ENCODE data around the gene RPS15. TPM values are rescaled to one million over a fixed set of nuclear protein-coding genes. Genes with fewer than 3 reads are reported as not detected.
A peak's percentile ranks its signal among the peaks of the same experiment; 100 is the strongest.

Gene RPS15
- total RNA-seq, 1 donor from 2014 or later = 1,085 TPM

DNA sequence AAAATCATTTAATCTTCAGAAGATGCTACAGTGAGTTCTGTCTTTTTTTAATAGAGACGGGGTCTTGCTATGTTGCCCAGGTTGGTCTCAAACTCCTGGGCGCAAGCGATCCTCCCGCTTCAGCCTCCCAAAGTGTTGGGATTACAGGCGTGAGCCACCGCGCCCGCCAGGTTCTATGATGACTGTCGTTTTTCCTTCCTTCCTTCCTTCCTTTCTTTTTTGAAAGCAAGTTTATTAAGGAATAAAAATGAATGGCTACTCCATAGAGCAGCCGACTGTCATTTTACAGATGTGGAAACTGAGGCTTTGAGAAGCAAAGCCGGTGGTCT is 36.3 kb upstream of the RPS15 start:
- no peak for DNase-seq (ENCODE audit: low spot score)

DNA sequence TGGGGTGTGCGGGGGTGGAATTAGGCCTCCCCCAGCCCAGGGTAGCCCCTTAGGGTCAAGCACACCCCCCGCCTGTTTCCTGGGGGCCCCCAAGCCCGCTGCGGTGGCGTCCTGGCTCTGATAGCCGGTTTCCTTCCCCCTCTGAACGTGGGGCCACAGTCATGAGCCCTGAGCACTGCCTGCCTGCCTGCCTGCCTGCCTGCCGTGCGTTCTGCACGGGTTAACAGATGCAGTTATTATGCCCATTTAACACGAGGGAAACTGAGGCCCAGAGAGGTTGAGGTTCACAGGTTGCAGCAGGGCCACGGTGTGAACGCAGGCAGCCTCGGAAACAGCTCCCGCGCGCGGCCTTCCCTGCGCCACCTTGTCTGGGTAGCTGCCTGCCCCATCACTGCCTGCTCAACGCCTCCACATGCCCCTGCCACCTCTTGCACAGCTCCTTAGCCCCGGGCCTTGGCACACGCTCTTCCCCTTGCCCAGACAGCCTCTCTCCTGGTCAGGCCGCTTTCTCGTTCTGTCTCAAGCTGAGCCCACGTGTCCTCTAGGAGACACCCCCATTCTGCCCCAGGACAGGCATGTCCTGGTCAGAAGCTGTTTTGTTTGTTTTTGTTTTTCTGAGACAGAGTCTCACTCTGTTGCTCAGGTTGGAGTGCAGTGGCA is 35.7 kb upstream of the RPS15 start:
- DNase-seq (ENCODE audit: low spot score) = no peak

DNA sequence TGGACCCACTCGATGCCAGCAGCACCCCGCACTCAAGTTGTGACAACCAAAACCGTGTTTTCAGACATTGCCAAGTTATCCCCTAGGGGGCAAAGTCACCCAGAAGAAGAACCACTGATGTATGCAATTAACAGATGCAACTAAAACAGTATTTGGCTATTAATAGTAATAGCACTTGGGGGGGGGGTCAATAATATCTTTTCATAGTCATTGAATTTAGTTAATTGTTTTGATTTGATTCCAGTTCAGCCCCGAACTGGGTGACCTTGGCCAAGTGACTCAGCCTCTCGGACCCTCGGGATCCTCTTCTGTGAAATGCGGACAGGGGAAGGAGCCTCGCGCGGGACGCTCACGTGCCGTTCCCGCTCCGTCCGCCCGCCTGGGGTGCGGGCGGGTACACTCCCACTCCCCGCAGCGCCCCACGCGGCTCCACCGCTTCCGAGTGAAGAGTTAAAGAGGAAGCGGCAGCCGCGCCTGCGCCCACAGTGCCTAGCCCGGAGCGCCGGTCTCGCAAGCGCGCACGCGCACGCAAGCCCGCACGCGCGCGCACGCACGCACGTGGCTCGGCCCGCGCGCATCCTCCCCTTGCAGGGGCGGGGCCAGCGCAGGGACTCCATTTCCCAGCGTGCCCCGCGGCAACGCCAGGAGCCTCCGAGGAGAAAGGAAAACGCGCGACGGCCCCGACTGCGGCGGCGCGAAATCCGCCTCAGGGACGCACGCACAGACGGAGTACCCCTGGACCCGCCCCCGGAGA is 31.2 kb upstream of the RPS15 start:
- peak; percentile 98 for DNase-seq (ENCODE audit: low spot score)

DNA sequence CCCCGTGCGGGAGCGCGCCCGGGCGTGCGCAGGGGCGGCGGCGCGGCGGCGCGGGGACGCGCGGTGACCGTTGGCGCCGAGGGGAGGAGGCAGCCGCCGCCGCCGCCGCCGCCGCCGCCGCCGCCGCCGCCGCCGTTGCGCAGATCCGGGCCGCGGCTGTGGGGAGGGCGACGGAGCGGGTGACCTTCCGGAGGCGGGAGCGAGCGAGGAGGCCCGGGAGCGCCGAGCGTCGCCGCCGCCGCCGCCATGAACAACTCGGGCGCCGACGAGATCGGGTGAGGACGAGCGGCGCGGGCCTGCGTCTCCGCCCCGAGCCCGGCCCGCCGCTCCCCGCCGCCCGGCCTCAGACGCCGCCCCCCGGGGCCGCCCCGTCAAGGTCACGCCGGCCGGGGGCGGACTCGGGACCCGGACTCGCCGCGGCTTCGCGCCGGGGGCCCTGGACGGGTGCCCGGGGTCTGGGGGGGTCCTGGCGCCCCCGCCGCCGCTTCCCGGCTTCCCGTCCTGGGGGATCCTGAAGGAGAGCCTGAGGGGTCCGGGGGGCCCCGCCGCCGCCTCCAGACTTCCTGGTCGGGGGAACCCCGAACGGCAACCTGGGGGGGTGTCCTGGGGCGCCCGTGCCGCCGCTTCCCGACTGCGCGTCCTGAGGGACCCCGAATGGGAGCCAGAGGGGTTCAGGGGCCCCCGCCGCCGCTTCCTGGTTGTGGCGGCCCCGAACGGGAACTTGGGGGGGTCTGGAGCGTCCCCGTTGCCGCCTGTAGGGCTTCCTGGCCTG is 30.5 kb upstream of the RPS15 start, which contains the start of gene DAZAP1:
Gene DAZAP1 (plus strand): TSS at position 59 of the 772 bp plus-strand sequence. CDS start 188 bp downstream, at position 247.
- DNase-seq (ENCODE audit: low spot score) = no peak

DNA sequence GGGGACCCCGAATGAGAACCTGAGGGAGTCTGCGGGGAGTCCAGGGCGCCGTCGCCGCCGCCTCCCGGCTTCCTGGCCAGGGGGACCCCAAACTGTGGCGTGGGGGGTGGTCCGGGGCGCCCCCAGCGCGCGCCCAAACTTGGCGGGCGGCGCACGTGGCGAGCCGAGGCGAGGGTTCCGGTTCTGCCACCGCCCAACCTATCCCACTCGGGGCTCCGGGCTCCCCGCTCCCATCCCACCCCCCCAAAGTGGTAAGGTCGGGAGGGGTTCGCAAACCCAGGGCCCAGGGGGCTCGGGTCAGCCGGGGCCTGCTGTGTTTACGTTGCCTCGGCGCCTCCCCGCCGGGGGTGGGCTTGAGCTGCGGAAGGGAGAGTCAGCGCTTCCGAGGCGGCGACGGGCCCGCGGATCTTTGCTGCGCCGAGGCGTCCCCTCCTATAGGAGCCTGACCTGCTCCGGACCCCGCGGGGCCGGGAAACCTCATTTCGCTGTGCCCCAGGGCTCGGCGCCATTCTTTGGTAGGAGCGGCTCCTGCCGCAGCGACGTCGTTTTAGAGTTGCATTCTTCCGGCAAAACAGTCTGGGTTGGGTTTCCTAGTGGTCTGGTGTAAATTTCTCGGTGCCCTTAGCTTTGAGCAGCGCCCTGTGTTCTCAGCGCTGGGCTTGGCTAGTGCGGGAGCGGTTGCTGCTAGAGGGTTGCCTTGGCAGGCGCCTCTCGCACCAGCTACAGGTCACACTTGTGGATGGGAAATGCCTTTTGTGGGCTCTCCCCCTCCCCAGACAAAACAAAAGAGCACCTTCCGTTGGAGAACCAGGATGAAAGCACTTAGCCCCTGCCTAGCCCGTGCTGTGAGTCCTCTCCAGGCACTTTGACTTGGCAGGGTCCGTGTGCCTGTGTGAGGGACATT is 29.6 kb upstream of the RPS15 start:
- DNase-seq (ENCODE audit: low spot score) = no peak

DNA sequence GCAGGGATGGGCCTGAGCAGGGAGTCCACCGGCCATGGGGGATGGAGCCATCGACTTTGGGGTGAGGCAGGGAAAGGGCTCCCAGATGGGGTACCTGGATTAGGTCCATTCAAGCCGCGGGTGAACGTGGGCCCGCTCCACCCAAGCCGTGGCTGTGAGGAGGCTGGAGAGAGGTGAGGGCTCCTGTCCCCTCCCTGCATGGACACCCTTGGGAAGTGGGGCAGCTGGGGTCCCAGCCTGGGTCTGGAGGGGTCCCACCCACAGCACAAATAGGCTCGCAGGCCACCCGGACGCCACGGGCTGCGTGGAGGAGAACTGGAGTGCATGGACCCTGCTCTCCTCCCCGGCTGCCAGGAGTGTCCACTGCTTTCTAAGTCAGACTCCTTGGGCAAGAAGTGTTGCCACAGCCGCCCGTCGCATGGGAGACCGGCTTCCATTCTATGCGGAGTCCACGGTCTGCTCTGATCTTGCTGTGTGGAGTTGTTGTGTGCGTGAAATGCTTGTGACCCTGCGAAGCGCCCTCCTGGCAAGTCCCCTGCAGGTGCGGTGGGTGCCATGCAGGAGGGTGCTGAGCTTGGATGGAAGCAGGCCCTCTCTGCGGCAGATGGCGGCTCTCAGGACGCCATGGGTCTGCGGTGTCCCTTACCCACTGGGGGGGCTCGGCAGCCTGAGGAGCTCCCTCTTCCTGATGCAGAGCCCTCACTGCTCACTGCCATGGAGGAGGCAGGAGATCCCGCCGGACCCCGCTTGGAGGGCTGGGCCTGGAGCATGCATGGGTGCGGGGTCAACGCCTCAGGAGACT is 28.8 kb upstream of the RPS15 start:
- no peak for DNase-seq (ENCODE audit: low spot score)

DNA sequence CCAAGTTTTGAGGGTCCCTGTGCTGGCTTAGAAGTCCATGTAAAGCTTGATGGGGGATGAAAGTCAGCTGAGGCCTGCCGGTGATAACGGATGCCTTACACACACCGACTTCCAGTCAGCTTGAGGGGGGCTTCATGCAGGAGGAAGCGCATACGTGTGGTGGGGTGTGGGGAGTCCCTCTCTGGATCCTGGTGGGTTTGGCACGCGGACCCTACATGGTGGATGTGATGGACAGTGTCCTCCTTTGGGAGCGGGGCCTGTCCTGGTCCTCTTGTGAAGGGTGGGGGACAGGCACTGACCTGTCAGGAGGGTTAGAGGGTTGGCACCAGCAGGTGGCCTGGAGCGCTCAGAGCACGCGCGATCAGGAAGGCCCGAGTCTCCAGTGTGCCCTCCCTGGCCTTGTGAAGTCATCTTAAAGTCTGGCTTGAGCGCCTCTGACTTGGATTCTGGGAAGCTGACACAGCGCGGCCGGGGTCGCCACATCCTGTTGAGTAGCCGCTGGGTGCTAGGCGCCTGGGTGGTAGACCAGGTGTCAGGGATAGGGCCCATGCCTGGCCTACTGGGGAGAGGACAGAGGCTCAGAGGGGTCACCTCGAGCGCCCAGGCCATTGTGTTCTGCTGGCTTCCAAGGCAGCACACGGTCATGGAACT is 27.9 kb upstream of the RPS15 start:
- DNase-seq (ENCODE audit: low spot score) = no peak

DNA sequence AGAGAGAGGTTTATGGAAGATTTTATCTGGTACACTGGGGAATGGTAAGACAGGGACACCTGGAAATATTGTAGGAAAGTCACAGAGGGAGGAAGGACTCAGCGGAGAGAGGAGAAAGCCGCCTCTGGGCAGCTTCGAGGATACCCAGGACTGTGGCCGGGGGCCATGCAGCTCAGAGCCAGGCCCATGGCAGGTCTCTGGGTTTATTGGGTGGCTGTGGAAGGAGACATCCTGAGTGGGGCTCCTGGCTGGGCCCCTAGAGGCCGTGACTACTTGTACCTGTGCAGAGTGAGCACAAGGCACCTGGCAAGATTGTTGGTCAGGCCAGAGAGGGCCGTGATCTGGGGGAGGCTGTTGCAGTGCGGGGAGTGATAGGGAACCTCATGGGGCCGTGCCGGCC is 27.4 kb upstream of the RPS15 start:
- no peak for DNase-seq (ENCODE audit: low spot score)

DNA sequence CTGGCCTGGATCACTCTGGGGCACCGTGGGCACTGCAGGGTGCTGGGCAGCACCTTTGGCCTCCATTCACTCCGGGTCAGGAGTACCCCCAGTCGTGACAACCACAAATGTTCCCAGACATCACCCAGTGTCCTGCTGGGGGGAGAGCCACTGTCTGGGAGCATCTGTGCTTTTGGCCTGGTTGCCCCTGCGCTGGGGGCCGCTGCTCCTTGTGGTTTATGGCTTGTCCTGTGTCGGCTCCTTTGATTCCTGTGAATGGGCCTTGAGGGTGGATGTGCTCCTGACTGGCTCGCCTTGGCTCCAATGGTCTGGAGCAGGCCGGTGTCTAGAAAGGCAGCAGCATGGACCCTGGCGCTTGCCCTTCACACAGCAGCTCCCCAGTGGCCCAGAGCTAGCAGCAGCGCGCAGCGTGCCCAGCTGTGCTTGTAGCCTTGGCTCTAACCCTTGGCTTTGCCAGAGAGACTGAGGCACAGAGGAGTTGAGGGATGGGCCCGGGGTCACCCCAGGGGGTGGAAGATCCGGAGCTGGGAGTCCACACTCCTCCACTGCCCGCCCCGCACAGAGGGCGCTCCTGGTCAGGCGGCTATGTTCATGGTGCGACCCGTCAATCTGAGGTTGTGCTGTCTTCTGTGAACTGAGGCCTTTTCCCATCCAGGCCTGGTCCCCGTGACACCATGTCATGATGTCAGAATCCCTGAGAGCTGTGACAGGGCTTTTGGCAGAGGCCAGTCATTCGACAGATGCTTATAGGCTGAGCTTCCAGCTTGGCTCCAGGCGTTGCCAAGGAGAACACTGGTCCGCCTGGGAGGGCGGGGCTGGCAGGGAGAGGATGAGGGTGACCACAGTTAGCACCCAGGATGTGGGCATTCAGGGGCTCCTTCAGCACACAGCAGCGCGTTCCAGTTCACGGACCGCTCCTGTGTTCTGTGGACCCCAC is 26.7 kb upstream of the RPS15 start:
- DNase-seq (ENCODE audit: low spot score) = no peak

DNA sequence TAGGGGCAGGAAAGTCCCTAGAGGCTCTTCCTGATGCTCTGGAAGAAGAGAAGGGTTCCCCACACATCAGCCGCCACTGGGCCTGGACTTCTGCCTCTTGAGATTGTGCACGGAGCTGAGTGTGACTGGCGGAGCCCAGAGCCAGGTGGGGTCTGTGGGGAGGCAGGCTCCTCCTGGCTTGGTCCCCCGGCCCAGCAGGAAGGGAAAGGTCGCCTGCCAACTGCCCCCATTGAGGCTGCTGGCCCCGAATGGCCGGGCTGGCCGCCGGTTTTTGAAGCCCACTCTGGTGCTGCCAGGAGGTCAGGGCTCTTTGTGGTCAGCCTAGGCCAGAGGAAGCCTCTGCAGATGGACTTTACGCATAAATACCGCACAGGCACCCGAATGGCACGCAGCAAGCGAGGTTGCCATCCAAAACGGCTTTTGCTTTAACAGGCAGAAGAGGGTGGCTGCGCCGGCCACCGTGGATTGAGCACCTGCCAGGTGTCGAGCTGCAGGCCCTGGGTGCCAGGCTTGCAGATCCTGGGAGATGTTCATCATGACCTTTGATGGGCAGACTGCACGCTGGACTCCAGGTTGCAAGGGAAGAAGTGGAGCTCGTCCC is 25.8 kb upstream of the RPS15 start:
- DNase-seq (ENCODE audit: low spot score) = no peak

DNA sequence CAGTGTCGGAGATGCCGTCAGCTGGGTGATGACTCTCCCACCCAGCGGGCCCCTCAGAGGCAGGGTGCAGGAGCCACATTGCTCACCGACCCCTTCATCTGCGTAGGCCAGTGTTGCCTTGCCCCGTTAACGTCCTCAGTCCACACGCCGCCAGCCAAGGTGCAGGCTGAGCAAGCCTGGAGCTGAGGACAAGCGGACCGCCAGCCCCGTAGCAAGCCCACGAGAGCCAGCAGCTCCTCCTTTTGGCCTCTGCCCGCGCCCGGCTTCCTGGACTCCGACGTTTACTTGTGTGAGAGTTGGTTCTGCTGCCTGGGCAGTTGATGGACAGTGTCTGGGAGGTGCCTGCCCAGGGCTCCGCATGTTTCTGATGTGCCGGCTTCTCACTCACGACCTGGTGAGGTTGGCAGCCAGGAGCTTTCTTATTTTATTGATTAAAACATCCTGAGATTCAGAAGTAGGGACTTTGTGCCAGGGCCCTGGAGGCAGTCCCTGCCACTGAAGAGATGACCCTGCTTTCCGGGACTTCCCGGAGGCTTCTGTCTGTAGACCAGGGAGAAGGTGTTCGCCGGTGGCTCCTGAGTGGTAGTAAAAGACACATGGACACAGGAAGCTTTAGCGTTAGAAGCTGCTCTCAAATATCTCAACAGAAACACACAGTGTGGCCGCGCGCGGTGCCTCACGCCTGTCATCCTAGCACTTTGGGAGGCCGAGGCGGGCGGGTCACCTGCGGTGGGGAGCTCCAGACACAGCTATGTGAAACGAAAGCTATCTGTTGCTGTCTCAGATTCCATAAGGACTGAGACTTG is 25.0 kb upstream of the RPS15 start:
- no peak for DNase-seq (ENCODE audit: low spot score)

DNA sequence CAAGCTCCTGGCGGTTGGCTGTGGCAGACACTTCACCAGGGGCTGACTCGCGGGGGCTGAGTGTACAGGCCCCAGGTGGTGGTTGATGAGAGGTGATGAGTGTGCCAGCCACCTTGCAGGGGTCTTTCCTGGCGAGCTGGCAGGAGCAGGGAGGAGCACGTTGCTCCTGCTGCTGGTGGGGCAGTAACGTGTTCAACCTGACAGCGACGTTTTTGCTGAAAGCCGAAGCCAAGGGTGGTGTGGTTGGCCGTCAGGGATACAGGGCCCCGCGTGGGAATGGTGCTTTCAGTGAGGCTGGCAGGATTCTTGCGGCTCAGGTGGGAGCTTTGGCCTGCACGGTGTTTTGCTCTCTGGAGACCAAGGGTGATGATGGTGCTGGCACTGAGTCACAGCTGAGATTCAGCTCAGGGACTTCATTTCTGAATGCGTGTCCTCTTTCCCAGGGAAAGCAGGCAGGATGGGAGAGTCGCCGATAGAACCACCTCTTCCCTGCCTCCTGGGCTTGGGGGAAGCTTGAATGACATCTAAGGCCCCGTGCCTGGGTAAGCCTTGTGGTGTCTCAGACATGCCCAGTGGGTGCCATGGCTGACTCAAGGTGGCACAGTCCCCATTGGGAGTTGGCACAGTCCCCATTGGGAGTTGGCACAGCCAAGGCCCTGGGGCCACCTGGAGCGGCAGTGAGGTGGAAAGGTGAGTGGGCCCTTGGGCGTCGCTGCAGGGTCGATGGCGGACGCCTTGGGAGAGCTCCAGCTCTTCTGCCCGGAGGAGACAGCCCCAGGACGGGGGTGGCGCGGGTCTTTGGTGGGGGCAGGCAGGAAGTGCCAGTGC is 22.0 kb upstream of the RPS15 start:
- no peak for DNase-seq (ENCODE audit: low spot score)

DNA sequence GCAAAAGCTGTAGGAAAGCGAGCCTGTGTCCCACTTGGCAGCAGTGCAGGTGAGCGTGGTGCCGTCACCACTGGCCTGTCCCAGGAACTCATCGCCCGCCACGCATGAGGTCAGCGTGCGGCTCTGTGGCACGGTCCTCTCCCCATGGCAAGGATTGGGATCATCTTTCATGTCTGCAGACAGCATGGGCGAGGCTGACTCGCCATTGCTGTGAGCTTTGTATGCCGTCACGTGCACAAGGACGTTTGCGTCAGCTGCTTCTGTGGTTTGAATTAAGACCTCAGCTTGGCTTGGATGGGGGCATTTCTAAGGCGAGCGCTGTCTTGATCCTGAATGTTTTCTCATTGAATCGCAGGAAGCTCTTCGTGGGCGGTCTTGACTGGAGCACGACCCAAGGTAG is 21.1 kb upstream of the RPS15 start:
- no peak for DNase-seq (ENCODE audit: low spot score)

DNA sequence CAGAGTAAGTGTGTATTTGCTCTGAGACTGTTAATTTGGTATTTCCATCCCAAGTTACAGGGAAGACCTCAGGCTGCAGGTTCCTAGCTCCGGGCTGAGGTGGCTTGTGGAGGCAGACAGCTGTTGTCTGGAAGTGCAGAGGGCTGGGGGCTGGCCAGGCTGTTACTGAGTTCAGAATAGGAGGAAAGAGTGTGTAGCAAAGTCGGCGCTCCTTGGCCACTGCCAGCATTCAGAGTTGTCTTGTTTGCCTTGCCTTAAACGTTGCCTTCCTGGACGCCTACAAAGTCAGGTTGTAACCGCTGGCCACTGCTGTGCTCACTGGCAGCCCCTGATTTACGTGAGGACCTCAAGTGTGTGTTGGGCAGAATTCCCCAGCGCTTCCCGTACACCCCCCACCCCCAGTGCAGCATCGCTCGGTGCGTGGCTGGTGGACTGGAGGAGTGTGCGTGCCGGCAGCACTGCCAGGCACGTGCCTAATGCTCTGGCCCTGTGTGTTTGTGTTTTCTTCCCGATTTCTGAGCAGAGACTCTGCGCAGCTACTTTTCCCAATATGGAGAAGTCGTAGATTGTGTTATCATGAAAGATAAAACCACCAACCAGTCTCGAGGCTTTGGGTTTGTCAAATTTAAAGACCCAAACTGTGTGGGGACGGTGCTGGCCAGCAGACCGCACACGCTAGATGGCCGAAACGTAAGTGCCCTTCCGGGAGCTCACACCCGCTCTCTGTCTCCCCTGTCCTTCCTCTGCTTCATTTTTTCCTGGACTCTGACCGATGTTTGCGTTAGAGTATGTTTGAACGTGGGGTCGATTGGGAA is 20.3 kb upstream of the RPS15 start:
- DNase-seq (ENCODE audit: low spot score) = no peak

DNA sequence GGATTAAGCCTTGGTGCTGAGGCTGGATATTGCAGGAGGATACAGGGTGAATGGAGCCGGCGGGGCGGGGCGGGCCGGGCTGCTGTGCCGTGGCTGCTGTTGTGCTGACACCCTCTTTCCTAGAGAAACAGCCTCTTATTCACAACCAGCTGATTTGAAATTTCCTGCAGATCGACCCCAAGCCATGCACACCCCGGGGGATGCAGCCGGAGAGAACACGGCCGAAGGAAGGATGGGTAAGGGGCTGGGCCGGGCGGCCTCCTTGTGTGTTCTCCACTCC is 19.8 kb upstream of the RPS15 start:
- no peak for DNase-seq (ENCODE audit: low spot score)

DNA sequence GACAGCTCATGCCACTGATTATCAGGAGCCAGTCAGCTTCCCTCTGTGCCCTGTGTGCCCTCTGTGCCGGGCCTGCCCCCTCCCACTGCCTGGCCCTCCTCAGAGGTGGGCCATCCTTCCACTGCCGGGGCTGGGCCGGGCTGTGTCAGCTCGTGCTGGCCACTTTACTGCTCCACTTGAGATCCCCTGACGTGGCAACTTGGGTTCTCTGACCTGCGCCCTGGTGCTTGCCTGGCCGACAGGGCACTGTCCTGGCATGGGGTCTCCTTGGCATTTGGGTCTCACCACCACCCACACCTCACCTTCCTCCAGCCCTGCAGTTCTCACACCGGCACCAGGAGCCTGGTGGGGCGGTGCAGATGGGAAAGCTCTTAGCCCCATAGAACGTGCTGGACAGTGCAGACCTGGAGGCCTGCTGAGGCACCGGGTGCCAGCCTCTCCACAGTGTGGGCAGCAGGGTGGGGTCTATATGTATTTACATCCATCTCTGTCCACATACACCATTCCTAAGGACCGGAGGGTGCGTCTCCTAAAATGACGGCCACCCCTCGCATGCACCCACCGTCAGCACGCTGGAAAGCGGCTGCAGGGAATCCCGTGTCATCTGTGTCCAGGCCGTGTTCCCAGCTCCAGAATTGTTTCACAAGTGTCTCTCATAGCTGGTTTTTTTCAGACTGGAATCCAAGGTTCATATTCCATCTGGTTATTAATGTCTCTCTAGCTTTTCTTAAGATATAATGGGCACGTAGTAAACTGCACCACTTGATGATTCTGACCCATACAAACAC is 19.1 kb upstream of the RPS15 start:
- no peak for DNase-seq (ENCODE audit: low spot score)
